GM10248 (cell line): Measurements from ENCODE around the gene RAD51B.

Experiments used
- CTCF ChIA-PET: fragments of 300-600 bp; sonication (Branson Sonifier 250); formaldehyde crosslinking; extraction: SDS; loops from one replicate; lab custom pipeline; 2021; ENCODE audit warnings: antibody characterized with exemption; lab: Yijun Ruan, JAX
- POLR2A ChIA-PET: fragments of 350-650 bp; sonication (Branson Sonifier 250); formaldehyde crosslinking; extraction: SDS; loops from one replicate; lab custom pipeline; 2020; ENCODE audit warnings: antibody characterized with exemption; lab: Yijun Ruan, JAX
- DNase-seq: peaks from one replicate; pipeline ENCODE4 v3.0.0; 2012; ENCODE audit errors: extremely low spot score
- CTCF ChIP-seq: IDR thresholded peaks from 2 replicates; pipeline ENCODE4 v1.5.1; 2012; ENCODE audit warnings: mild to moderate bottlenecking, low read depth; ENCODE audit errors: extremely low read depth, missing control alignments, control extremely low read depth

Gene RAD51B

GRCh38 chr14:68417009-68417650, 597.6 kb downstream of the RAD51B start:
- POLR2A ChIA-PET, result no interaction called here
- TF ChIP-seq CTCF, result no peak
- DNase-seq, result no peak
- CTCF ChIA-PET, result interaction anchor here (0.9 to 1.6 kb wide), 3 partner anchors 9 to 400 kb away, joined by 3 to 6 read pairs (median 6); no protein-coding TSS in a partner anchor

- POLR2A ChIA-PET, result no interaction called here
- no peak for TF ChIP-seq CTCF
- no peak for DNase-seq
- CTCF ChIA-PET, result interaction anchor here (1.4 to 1.6 kb wide), 3 partner anchors 13 to 398 kb away, joined by 3 to 6 read pairs (median 6); no protein-coding TSS in a partner anchor
Observed at GRCh38 chr14:68418174-68419118, 598.9 kb downstream of the RAD51B start.

DNA sequence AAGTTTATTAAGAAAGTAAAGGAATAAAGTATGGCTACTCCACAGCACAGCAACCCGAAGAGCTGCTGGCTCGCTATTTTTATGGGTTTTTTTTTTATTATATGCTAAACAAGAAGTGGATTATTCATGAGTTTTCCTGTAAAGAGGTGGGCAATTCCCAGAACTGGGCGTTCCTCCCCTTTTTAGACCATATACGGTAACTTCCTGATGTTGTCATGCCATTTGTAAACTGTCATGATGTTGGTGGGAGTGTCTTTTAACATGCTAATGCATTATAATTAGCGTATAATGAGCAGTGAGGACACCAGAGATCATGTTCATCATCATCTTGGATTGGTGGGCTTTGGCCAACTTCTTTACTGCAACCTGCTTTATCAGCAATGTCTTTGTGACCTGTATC, 600.8 kb downstream of the RAD51B start:
- no peak for DNase-seq
- ChIA-PET POLR2A (no interaction called here), CTCF (interaction anchor here (1.0 to 1.4 kb wide), 2 partner anchors 11 to 39 kb away, joined by 3 read pairs; no protein-coding TSS in a partner anchor)
- TF ChIP-seq CTCF, result no peak

- CTCF ChIA-PET, result interaction anchor here (1.0 to 1.4 kb wide), 2 partner anchors 12 to 39 kb away, joined by 3 read pairs; no protein-coding TSS in a partner anchor
Observed at GRCh38 chr14:68421116-68421515, 601.5 kb downstream of the RAD51B start.

GRCh38 chr14:68423686-68424085, 604.1 kb downstream of the RAD51B start:
- ChIA-PET POLR2A (no interaction called here), CTCF (interaction anchor here (1.1 to 1.7 kb wide), 2 partner anchors 20 to 33 kb away, joined by 3 to 5 read pairs; no protein-coding TSS in a partner anchor)
- DNase-seq, result no peak
- TF ChIP-seq CTCF, result no peak

More at GRCh38 chr14:68421116-68421515, 601.5 kb downstream of the RAD51B start:
- POLR2A ChIA-PET, result no interaction called here
- no peak for DNase-seq
- TF ChIP-seq CTCF, result no peak
